ENCODE measurements around the gene GPR89B.
A peak's percentile ranks its signal among the peaks of the same experiment; 100 is the strongest.
"Not testable (repeated sequence)": the region's sequence is repeated elsewhere in the genome, so short reads cannot be mapped to it uniquely, and the experiment has no call there.

Gene GPR89B

GRCh38 chr1:147942563-147942962 lies 14.3 kb downstream of the GPR89B start:
- DNase-seq = not testable (repeated sequence)

- DNase-seq = not testable (repeated sequence)
Measured at GRCh38 chr1:147949517-147949916, 21.3 kb downstream of the GPR89B start.

DNA sequence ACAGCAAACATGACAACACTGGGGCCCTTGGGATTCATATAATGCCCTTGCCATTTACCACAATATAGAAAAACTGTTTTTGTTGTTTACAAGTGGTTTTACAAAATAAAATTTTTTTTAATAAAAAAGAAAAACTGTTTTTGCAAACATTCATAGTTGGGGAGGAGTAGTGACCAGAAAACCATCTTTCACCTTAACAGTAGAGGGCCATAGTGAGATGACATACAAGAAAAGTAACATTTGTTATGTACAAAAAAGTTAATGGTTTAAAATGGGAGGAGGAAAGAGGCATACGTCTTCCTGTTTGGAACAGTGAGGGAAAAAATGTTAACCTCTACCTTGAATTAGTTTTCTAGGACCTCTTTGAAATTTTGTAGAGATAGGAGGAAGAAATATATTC lies 30.7 kb downstream of the GPR89B start:
- not testable (repeated sequence) for DNase-seq

DNA sequence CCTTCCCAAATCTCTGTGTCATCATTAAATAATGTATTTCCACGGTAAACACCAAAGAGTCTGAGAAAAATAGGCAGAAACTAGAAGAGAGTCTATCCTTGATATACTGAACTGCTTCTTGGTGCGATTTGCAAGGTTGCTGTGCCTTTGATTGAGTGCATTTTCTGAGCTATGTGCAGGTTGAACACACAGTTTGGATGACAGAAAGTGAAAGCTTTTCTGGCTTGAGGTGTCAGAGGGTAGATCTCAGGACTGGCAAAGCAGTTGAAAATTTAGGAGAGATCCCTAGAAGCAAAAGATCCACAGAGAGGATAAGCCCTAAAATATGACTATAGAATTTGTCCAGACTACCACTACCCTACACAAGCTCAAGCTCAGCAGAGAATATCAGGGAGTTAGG lies 31.5 kb downstream of the GPR89B start:
- not testable (repeated sequence) for DNase-seq

GRCh38 chr1:147964575-147964974 lies 36.4 kb downstream of the GPR89B start:
- not testable (repeated sequence) for DNase-seq

DNA sequence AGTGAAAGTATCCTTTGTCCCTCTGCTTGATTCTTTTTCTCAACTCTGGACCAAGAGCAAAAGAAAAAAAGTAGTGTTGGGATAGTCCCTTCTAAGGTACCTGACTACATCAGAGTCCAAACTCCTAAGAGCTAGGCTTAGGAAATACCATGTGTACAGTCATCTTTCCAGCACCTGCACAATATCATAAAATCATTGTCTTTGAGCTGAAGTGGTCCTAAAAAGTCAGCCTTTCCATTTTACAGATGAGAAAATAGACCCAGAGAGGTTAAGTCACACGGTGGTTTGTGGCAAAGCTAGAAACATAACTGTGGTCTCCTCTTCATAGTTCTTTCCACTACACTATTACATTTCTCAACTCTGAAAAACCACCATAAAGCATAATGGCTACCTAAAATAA lies 38.4 kb downstream of the GPR89B start:
- not testable (repeated sequence) for DNase-seq

DNA sequence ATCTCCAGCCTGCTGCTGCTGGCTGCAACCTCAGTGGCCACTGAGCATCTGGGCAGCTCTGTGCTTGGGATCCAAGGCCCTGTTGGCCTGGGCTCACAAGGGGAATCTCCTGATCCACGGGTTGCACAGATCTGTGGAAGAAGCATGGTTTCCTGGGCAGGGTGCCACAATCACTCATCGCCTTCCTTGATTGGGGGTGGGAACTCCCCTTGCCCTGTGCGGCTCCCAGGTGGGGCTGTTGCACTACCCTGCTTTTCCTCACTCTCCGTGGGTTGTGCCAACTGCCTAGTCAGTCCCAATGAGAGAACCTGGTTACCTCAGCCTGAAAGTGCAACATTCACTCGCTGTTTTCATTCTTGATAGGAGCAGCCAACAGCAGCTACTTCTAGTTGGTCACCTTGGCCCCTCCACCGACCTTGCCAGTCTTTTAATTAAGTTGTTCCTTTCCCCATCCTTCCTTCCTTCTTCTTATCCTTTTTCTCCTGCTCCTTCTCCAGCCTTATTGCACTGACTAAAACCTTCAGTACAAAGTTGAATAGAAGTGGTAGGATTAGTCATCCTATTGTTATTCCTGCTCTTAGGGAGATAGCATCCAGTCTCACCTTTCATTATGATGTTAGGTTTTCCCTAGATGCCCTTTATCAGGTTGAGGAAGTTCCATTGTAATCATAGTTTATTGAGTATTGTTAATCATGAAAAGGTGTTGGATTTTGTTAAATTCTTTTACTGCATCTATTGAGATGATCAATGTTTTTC lies 50.9 kb downstream of the GPR89B start:
- DNase-seq = not testable (repeated sequence)

- peak; percentile 71 for DNase-seq
Measured at GRCh38 chr1:147985374-147985773, 57.2 kb downstream of the GPR89B start.

DNA sequence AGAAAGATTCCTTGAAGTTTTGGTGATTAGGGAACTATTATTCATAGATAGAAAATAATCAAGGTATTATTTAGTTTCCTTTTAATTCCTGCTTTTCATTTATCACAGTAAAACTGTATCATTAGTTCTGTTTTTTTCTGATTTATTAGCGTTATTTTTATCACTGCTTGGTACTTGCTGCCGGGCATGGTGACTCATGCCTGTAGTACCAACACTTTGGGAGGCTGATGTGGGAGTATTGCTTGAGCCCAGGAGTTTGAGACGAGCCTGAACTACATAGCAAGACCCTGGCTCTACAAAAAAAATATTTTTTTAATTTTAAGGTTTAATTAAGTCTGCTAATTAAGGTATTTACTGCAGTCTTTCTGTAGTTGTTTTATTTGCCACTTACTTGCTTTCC lies 59.7 kb downstream of the GPR89B start:
- DNase-seq = not testable (repeated sequence)

DNA sequence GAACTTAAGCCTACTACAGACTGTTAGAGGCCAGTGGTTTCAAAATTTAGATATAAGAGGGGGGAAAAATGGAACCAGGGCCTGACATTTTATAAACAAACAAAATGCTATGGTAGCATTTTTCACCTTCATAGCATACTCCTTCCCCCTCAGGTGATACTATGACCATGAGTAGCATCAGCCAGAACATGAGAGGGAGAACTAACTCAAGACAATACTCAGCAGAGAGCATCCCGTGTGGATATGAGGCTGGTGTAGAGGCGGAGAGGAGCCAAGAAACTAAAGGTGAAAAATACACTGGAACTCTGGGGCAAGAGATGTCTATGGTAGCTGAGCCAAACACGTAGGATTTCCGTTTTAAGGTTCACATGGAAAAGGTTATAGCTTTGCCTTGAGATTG lies 64.7 kb downstream of the GPR89B start:
- not testable (repeated sequence) for DNase-seq

GRCh38 chr1:147993400-147993799 lies 65.2 kb downstream of the GPR89B start:
- not testable (repeated sequence) for DNase-seq

DNA sequence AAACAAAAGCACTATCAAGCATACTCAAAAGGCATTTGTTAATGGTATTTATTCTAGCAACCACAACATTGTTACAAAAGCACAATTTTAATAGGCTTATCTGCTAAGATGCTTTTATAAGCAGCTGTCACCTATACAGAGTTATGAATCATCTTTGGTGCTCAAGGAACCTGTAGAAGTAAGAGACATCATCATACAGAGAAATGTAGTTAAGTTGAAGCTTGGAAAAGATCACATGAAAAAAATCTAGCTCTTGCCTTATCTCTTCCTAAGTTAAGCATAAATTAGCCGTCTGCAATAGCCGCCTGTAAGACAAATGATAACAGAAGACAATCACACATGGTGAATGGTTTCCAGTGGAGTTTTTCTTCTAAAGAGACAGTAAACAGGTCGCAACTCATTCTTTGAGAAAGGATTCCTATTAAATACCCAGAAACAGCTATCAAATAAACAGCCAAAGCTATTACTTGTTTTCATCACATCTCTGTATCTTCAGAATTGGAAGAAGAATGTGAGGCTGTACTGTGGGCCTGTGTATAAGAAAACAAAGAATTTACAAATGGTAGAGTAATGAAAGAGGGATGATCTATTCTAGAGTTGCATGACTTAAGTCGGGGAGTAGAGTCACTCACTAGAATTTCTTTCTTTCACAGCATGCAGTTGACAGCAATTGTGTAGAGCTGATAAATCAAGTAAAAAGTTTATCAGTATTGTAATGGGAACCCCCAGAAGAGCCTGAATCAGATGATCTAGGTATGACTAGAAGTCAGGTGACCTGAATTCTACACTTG lies 65.8 kb downstream of the GPR89B start:
- not testable (repeated sequence) for DNase-seq

- DNase-seq = not testable (repeated sequence)
Measured at GRCh38 chr1:147996088-147996487, 67.9 kb downstream of the GPR89B start.

- DNase-seq = not testable (repeated sequence)
Measured at GRCh38 chr1:148007724-148008123, 79.5 kb downstream of the GPR89B start.

GRCh38 chr1:148010527-148010926 lies 82.3 kb downstream of the GPR89B start:
- DNase-seq = no peak

DNA sequence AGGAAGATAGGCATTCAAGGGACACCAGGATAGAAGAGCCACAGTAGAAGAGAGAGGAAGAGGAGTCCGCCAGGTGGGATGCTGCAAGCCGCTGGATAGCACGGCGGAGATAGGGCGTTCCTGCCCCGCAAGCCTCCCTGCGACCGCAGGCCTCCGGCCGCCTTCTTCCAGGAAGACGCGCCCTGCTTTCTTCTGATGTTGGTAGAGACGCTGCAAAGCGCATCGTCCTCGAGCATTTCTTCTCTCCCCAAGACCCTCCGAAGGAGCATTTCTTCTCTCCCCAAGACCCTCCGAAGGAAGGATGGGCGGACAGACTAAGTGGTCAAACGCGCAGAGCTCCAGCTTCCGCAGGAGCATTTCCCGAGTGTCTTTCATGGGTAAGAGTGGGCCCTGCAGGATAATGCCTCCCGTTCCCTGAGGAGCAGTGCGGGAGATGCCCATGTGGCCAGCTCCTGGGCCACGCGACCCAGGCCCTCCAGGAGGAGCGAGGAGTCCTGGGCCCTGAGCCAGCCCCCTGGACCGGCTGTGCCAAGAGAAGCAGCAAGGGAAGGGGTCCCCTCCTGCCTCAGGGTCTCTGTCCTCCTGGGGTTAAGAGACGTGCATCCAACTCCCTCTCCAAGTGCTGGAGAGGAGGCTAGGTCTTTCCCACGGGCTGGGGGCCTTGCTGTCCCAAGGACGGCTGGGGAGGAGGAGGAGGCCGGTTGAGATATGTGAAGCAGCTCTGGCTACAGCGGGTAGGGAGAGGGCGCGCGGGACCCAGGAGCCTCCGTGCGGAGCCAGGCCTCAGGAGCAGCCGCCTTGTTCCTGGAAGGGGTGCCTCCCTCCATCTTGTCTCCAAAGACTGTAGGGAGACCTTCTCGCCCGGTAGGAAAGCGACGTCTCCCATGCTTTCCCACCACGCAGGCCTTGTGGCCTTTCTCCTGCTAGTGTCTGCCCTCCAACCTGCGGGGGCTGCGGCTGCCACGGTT lies 85.2 kb downstream of the GPR89B start:
- DNase-seq = not testable (repeated sequence)

DNA sequence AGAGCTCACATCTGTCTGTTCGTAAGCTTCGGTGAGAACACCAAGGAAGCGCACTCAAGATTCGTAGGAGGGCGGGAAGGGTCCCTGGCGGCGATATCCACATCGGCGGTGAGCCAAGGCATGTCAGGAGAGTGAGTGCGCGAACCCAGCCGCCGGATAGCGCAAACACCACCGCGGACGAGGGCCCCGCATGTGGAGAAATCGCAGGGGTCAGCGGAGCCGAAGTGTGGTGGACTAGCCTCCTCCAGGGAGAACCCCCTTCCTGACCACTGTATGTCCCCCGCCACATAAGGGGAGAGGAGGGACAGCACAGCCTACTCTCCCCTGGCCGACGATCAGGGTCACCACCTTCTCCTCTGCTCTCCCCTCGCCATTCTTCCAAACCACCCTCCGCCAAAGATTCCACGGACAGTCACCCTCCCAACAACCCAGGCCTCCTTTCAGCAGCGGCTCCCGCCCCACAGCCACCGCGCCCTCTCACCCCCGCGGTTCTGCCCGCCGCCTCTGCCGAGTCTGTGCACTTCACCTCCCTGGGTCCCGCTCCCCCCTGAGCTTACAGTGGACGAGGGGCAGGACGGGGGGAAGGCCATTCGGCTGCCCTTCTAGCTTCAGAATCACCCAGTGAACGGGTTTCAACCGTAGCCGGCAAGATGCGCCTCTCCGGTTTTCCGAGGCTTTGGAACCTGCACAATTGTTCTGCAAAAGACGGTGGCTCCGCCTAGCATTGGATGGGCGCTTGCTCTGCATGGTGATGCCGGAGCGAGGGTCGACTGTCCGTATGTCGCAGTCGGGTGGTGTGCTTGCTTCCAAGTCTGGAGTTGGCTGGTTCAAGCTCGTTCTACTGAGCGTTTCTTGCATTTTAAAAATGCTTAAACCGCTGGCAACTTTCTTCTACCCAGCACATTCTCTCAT lies 86.3 kb downstream of the GPR89B start:
- DNase-seq = not testable (repeated sequence)

GRCh38 chr1:148024918-148025317 lies 96.7 kb downstream of the GPR89B start:
- not testable (repeated sequence) for DNase-seq

GRCh38 chr1:148027004-148027403 lies 98.8 kb downstream of the GPR89B start:
- not testable (repeated sequence) for DNase-seq

DNA sequence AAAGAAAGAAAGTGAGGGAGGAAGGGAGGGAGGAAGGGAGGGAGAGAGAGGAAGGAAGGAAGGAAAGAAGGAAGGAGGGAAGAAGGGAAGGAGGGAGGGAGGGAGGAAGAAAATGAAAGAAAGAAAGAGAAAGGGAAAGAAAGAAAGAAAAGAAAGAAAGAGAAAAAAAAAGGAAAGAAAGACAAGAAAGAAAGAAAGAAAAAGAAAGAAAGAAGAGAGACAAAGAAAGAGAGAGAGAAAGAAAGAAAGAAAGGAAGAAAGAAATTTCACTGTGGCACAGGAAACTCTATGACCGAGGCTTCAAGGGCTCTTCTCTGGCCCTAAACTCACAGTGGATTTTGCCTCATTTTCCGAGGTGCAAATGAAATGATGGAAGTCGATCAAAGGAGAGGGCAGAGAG lies 104.0 kb downstream of the GPR89B start:
- not testable (repeated sequence) for DNase-seq

DNA sequence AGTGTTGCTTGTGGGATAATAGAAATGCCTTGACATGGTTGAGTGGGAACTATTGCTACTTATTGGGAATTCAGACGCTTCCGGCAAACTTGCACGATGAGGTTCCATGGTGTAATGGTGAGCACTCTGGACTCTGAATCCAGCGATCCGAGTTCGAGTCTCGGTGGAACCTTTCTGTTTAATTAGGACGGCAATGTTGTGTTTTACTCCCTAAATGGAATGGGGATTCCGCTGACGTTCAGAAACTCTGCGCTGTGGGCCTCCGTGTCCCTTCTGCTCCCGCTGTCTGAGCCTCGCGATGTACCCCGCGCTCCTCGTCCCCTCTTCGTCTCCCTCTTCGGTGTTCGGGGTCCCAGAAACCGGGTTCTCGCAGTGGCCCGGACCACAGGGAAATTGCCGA lies 104.5 kb downstream of the GPR89B start:
- DNase-seq = not testable (repeated sequence)

GRCh38 chr1:148033147-148033546 lies 104.9 kb downstream of the GPR89B start:
- DNase-seq = not testable (repeated sequence)
